GM19351 (cell line): Measurements from ENCODE around the gene TUFM.
"Not testable (repeated sequence)": the region's sequence is repeated elsewhere in the genome, so short reads cannot be mapped to it uniquely, and the experiment has no call there.

Experiments
- ATAC-seq: cut with Tn5 transposase; IDR thresholded peaks from one replicate; pipeline ENCODE4 v1.9.1; 2021; ENCODE audit warnings: mild to moderate bottlenecking, moderate library complexity; ENCODE audit not compliant: unreplicated experiment

TUFM gene

DNA sequence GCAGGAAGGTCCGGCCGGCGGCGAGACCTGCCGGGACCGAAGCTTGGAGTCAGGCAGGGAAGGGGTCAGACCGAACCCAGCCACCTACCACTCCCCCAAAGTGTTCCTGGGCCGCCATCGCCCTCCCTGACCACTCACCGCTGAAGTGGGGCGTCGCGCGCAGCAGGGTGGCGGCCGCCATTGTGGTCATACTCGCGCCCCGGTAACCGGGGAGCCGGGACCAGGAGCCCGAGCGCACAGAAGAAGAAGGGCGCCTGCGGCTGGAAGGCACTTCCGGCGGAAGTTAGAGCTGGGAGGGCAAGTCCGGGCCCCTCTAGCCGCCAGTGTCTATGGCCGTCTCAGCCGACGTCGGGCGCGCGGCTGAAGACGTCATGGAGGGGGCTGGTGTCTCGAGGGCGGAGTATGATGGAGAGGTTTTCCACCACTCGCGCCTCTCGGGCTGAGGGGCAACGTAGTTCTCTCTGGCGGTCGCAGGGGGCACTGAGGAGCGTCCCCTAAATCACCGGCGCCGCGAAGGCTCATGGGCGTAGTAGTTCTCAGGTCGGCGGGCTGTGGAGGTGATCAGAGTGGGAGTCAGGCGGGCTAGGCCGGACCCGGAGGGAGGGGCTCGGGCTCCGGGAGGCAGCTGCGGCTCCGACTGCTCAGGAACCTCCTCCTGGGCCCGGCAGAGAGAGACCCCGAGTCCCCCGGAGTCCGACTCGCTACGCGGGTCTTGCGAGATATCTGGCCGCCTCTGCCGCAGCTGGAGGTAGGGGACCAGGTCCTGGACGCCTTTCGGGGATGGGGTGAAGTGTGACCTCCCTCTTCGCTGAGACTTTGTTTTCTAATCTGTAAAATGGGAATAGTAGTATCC is at the start of gene TUFM:
TSS of gene TUFM (minus strand) at position 269 of the 853 bp plus-strand sequence. CDS start at position 190, 79 bp downstream.
- peak; percentile 85 for ATAC-seq

- no peak for ATAC-seq
Measured at GRCh38 chr16:28895609-28896008, 49.5 kb upstream of the TUFM start.

GRCh38 chr16:28893291-28893690 is 47.1 kb upstream of the TUFM start:
- no peak for ATAC-seq

- ATAC-seq, result no peak
Measured at GRCh38 chr16:28891964-28892890, 46.1 kb upstream of the TUFM start.

GRCh38 chr16:28890355-28890754 is 44.2 kb upstream of the TUFM start:
- ATAC-seq, result not testable (repeated sequence)

DNA sequence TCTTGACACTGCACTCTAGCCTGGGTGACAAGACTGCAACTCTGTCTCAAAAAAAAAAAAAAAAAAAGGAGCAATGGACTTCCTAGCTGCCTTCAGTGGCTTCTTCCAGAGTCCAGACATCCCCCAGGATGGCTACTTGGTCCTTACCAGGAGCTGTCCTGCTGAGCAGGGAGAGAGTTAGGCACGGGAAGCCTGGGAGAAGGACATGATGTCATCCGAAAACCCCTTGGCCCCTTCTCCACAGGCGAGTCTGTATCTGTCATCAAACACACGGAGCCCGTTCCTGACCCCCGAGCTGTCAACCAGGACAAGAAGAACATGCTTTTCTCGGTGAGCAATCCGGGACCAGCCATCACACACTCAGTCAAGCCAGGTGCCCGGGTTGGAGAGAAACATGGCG is 40.8 kb upstream of the TUFM start:
- no peak for ATAC-seq

DNA sequence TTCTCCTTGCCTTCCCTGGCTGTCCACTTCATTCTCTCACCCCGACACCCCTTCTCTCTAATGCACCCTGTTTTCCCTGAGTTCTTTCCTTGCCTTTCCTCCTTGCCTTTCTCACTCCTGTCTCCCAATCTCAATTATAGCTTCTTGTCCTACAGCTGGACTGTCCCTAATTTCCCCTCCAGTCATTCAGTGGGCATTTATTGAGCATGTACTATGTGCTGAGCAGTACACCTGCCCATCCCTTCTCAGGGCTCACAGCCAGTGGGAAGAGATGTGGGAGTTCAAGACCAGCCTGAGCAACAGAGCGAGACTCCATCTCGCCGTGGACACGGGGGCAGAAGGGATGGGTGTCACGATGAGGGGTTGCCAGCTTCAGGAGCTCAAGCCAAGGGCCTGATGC is 37.9 kb upstream of the TUFM start:
- no peak for ATAC-seq

GRCh38 chr16:28883221-28883996 is 37.3 kb upstream of the TUFM start:
- no peak for ATAC-seq

GRCh38 chr16:28882551-28883160 is 36.5 kb upstream of the TUFM start:
- no peak for ATAC-seq

DNA sequence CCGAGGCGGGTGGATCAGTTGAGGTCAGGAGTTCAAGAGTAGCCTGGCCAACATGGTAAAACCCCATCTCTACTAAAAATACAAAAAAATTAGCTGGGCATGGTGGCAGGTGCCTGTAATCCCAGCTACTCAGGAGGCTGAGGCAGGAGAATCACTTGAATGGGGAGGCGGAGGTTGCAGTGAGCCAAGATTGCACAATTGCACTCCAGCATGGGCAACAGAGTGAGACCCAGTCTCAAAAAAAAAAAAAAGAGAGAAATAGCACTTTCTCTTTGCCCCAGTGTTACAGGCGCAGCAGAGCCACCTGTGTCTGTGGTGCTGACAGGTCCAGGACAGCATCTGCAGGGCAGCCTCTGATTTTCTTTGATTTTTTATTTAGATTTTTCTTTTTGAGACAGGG is 35.4 kb upstream of the TUFM start:
- ATAC-seq, result not testable (repeated sequence)

DNA sequence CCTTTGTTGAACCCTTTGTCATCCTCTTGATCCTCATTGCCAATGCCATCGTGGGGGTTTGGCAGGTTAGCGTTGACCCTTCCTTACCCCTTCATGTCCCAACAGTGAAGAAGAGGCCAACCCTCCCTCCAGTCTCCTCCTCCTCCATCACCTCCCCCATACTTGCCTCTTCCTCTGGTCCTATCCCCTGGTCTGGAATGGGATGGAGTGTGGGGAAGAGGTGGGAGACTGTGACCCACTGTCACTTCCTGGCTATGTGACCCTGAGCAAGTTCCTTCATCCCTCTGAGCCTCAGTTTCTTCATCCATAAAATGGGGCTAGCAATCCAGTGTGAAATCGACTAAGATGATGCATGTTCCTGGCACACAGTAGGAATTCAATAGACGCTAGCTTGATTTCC is 34.8 kb upstream of the TUFM start:
- ATAC-seq, result no peak

GRCh38 chr16:28880589-28880915 is 34.4 kb upstream of the TUFM start:
- no peak for ATAC-seq

GRCh38 chr16:28879841-28880588 is 33.9 kb upstream of the TUFM start:
- ATAC-seq, result peak; percentile 87

DNA sequence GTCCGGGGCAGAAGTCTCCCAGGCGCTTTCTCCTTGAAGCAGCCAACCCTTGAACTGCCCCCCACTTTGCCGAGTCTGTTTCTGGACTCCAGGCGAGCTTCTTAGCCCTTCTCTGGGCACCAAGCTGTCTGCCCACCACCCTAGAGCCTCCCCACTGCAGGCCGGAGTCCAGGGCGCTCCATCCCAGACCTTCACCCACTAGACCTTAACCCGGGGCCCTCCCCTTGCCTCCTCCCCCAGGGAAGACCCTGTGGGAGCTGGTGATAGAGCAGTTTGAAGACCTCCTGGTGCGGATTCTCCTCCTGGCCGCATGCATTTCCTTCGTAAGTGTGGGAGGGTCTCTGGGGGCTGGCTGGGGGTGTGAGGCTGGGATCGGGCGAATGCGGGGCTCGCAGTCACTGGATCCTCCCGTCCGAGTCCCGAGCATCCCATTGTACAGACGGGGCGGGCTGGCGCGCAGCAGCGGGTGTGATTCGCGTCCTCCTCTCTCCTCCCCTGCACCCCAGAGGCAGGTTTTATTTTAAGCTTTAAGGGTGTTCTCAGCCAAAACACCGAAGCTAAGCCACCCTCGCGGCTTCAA is 33.2 kb upstream of the TUFM start:
- peak; percentile 26 for ATAC-seq

DNA sequence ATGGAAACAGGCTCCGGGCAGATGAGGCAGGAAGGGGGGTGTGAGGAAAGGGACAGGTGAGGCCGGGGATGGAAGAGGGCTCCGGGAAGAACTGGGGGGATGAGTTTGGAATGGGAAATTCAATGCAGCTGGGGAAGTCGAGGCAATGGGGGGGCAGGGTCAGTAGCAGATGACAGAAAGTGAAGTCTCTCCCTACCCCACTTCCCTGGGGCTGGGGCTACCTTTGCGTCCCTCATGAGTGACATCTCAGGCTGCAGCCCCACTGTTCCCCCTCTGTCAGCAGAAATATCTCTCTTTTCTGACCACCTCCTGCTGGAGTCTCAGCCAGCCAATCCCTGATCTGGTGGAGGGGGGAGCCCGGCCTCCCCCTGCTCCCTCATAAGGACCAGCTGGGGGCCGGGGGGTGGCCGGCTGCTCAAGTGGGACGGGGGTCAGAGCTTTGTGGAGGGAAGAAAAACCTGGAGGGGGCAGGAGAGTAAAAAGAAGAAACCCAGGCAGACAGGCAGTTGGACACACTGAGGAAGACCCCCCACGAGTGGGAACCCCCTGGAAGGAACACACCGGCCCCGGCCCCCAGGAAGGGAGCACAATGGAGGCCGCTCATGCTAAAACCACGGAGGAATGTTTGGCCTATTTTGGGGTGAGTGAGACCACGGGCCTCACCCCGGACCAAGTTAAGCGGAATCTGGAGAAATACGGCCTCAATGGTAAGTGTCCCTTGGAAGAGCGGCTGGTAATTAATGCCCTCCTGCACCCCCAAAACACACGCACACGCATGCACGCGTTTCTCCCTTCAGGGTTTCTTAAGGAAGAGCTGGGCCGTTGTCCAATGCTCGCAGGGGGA is 32.2 kb upstream of the TUFM start, which contains the start of gene ATP2A1:
TSS of gene ATP2A1 (plus strand) at position 406 of the 844 bp plus-strand sequence. CDS start at position 590, 184 bp downstream.
- no peak for ATAC-seq

GRCh38 chr16:28877655-28878000 is 31.5 kb upstream of the TUFM start:
- ATAC-seq, result no peak

DNA sequence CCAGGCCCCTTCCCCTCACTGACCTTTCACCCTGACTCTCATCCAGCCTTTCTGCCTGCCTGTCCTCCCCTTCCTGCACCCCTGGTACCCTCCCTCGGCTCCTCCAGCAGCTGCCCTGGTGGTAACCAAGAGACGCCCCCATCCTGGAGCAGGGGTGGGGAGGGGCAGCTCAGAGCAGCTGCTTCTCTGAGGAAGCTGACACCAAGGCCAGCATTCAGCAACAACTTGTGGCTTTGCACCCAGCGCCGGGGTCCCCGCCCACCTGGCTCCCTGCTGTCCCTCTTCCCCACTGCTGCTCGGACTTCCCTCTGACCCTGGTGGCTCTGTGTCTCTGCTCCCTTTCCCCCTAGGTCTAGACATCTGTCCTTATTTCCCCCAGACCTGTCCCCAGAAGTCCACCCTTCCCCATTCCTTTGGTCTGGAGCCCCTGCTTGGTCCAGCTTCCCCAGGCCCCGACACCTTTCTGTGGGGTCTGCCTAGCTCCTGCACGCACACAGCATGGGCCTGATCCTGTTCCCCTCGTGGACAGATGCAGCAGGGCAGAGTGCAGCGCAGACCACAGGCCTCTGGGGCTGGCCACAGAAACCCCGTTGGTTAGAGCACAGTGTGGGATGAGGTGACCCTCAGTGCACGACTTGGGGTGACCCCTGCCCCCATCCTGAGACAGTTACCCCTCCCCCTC is 31.0 kb upstream of the TUFM start:
- no peak for ATAC-seq

- no peak for ATAC-seq
Measured at GRCh38 chr16:28876019-28876659, 30.0 kb upstream of the TUFM start.
